T-helper 1 cell treated with Interleukin-12 subunit alpha and Interleukin-12 subunit beta and Interleukin-4 antibody, amounts not matched to agents 30 ng/mL and 1 ng/mL, for 36 hours (primary cell): ENCODE results near the gene ZNF341. TPM values are rescaled to one million over a fixed set of nuclear protein-coding genes. Genes with fewer than 3 reads are reported as not detected.

Experiments used
- intact Hi-C: fragments of 100-400 bp; cut with micrococcal nuclease; formaldehyde crosslinking; loops from one replicate; pipeline ENCODE4 v1.15.1; 2024
- total RNA-seq: library from RNA; stranded (reverse); gene quantifications from 2 replicates; pipeline ENCODE4 v1.2.3, GENCODE V29; 2022

Gene ZNF341
- total RNA-seq, 1 donor from 2014 or later = 7.0 TPM

DNA sequence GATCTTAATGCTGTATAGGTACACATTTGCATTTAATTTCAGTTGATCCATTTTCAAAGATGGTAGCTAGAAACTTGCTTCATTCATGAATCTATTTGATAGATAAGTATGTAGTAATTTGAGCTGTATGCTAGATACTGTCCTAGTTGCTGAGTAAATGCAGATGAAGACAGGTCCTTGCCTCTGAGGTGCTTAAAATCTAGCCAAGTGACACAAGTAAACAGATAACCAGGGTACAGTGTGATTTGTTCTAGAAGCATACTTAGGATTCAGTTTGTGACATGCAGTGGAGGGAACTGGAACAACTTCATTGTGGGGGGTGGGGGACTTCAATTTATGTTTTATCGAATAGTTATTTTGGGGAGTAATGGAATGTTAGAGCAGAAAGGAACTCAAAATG, 88.6 kb downstream of the ZNF341 start:
- intact Hi-C loops = no loop called here

DNA sequence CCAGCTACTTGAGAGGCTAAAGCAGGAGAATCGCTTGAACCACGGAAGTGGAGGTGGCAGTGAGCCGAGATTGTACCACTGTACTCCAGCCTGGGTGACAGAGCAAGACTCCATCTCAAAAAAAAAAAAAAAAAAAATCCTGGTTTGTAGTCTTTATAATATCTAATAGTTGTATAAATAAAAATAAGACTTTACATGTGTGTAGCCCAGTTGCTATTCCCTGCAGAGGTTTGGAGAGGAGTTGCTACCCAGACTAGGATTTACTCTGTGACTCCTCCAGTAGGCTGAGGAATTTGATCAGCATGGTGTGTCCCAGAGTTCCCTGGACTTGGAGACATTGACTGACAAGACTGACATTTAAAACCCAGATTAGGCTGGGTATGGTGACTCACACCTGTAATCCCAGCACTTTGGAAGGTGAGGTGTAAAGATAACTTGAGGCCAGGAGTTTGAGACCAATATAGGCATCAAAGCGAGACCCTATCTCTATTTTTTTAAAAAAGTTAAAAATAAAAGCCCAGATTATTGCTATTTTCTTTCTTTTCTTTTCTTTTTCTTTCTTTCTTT, 89.6 kb downstream of the ZNF341 start:
- intact Hi-C loops = no loop called here

- intact Hi-C loops = no loop called here
Measured at GRCh38 chr20:33822423-33822822, 90.6 kb downstream of the ZNF341 start.

- intact Hi-C loops = no loop called here
Measured at GRCh38 chr20:33822991-33823390, 91.2 kb downstream of the ZNF341 start.

DNA sequence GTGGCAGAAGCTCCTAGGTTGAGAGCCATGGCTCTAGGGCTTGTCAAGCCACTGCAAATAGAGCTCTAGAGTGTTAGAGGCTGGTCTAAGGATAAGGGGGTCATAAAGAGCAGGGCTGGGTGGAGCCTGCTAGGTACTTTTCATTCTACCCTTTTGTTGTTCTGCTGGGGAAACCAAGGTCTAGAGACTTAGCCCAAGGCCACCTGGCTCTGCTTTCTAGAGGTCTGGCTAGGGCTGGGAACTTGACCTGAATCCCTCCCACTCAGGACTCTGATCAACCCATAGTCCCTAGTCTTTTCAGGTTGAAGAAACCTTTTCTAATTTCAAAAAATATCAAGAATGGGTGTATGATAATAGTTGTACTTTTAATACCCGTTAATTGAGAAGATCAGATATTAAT, 93.1 kb downstream of the ZNF341 start:
- intact Hi-C loops = no loop called here

- intact Hi-C loops = no loop called here
Measured at GRCh38 chr20:33825340-33826269, 93.8 kb downstream of the ZNF341 start.

- intact Hi-C loops = no loop called here
Measured at GRCh38 chr20:33826270-33826897, 94.6 kb downstream of the ZNF341 start.

- intact Hi-C loops = no loop called here
Measured at GRCh38 chr20:33827109-33827508, 95.3 kb downstream of the ZNF341 start.

- intact Hi-C loops = no loop called here
Measured at GRCh38 chr20:33827634-33828325, 96.0 kb downstream of the ZNF341 start.

DNA sequence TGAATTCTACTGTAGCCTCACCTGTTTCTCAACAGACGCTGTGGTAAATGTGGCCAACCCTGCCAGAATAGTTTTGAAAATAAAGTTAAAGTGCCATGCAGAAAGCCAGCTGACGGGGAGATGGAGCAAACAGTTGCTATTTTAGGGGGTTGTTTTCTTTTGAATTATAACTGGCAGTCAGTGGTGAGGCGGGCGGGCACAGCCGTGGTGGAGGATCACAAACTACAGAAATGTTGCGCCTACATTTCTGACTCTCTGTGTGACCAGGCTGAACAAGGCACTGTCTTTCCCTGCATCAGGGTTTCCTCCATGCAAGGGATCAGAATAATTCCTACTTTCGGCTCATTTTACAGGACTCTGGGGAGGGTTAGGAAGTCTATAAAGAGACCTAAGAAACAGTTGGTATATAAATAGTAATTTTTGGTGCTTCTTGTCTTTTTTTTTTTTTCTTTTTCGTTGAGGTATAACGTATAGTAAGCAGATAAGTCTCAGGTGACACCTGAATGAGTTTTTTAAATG, 96.6 kb downstream of the ZNF341 start:
- intact Hi-C loops = no loop called here

- intact Hi-C loops = no loop called here
Measured at GRCh38 chr20:33828967-33829560, 97.3 kb downstream of the ZNF341 start.

- intact Hi-C loops = no loop called here
Measured at GRCh38 chr20:33829636-33830035, 97.8 kb downstream of the ZNF341 start.

DNA sequence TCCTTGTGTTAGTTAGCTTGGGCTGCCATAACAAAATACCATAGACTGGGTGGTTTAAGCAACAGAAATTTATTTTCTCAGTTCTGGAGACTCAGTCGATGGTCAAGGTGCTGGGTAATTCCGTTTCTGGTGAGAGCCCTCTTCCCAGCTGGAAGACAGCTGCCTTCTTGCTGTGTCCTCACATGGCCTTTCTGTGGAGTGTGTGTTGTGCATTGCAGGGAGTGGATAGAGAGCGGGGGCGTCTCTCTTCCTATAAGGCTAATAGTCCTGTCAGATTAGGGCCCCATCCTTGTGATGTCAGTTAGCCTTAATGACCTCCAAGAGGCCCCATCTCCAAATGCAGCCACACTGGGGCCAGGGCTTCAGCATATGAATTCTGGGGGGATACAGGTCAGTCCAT, 98.6 kb downstream of the ZNF341 start:
- intact Hi-C loops = no loop called here

DNA sequence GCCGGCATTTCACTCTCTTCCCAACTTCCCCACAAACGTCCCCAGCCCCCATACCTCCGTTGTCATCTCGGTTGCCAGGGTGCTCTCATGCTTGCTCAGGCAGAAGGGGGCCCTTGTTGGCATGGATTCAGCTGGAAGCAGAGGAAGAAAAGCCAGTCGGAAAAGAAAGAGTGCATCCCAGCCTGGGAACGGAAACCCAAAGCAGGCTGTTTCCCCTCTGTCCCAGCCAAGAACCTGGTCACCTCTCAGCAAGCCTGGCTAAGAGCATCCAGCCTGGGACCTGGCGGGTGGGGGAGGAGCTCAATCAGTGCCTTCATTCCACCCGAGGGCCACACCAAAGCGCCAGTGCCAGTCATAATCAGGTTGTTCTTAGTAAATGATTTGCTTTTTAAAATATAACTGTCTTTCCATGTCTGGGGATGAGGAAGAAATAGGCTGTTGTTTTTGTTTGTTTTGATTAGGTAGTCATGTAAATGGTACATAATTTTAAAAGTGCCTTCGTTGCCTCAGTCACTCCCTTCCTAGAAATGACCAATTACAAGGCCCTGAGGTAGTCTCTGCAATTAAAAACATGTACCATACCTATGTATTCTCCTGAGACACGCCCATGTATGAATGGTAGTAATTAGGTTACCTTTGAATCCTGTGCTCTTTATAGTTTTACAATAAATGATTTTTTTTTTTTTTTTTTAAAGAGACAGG, 100.5 kb downstream of the ZNF341 start:
- intact Hi-C loops = no loop called here

DNA sequence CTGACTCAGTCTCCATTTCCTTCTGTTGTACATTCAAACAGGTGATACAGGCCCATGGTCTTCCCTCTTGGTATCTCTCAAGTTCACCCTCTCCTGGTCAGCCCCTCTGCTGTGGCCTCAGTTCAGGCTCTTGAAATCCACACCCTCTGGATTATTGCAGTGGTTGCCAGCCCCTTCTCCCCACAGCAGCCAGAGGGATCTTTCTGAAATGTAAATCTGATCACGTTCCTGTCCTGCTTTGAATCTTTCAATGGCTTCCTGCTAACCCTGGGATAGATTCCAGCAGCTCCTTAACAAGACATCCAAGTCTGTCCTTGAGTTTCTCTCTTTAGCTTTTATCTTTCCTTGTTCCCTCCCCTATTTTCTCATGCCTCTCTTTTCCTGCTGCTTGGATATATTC, 101.5 kb downstream of the ZNF341 start:
- intact Hi-C loops = no loop called here

GRCh38 chr20:33835615-33836172, 103.9 kb downstream of the ZNF341 start:
- intact Hi-C loops = loop anchor here (5.0 kb wide), 1 partner anchor 82 kb away; no protein-coding TSS in a partner anchor

GRCh38 chr20:33836277-33836676, 104.5 kb downstream of the ZNF341 start:
- intact Hi-C loops = loop anchor here (5.0 kb wide), 1 partner anchor 81 kb away; no protein-coding TSS in a partner anchor

- intact Hi-C loops = loop anchor here (5.0 kb wide), 1 partner anchor 80 kb away; no protein-coding TSS in a partner anchor
Measured at GRCh38 chr20:33837096-33837830, 105.5 kb downstream of the ZNF341 start.
